ENCODE measurements around the gene TLE5.
A peak's percentile ranks its signal among the peaks of the same experiment; 100 is the strongest.
"Not testable (repeated sequence)": the region's sequence is repeated elsewhere in the genome, so short reads cannot be mapped to it uniquely, and the experiment has no call there.

Gene TLE5

GRCh38 chr19:3096267-3096901 is 34.1 kb upstream of the TLE5 start:
- no peak for DNase-seq

DNA sequence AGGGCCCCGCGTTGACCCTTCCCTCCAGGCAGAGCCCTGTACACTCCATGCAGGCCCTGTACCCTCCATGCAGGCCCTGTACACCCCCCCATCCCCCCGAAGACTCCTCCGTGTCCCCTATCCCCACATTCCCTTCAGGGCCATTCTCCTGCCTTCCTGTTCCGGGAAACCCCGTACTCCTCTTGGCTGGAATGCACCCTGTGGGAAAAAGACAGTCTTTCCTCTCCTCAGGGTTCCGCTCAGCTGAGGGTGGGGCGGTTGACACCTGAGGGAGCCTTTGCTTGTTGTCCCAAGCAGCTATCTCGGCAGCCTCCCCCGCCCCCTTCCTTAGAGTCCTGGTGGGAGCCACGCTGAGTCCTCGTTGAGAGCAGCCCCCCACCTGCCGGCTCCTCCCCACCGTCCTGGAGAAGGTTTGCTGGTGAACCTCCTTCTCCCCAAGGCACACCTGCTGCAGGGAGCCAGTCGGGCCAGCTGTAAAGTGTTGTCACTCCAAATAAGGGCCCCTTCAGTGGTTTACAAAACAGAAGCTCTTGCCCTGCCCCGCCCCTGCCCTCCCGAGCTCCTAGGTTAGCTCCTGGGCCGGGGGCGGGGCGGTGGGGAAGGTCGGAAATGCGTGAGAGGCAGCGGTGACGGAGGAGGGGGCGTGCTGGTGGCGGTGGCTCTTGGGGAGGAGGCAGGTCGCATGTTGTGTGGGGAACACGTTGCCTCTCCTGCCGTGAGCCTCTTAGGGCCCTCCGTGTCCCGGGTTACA is 33.3 kb upstream of the TLE5 start:
- peak; percentile 44 to 57 for DNase-seq

- DNase-seq = peak; percentile 33 to 48
These were observed 32.5 kb upstream of the TLE5 start for GRCh38 chr19:3094601-3095440.

DNA sequence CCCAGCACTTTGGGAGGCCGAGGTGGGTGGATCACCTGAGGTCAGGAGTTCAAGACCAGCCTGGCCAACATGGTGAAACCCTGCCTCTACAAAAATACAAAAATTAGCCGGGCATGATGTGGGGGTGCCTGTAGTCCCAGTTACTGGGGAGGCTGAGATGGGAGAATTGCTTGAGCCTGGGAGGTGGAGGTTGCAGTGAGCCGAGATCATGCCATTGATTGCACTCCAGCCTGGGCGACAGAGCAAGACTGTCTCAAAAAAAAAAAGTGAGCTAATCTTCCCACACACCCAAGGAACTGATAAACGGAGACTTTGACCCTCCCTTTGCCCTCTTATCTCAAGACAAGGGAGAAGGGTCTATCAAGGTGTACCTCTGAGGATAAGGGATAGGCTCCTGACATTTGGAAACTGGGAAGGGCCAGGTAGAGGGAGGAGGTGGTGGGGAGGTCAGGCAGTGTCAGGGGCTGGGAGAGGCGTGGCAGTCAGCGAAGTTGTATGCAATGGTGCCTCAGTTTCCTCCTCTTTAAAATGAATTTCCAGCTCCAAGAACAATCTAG is 27.1 kb upstream of the TLE5 start:
- DNase-seq = not testable (repeated sequence)

DNA sequence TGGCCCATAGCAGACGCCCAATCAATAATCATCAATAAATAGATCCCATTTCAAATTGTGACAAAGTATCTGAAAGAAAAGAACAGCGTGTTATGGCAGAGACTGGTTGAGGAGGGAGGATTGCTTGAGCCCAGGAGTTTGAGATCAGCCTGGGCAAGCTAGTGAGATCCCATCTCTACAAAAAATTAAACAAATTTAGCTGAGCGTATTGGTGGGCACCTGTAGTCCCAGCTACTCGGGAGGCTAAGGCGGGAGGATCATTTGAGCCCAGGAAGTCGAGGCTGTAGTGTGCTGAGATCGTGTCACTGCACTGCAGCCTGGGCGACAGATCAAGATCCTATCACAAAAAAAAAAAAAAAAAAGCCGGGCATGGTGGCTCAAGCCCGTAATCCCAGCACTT is 25.5 kb upstream of the TLE5 start:
- DNase-seq = no peak

DNA sequence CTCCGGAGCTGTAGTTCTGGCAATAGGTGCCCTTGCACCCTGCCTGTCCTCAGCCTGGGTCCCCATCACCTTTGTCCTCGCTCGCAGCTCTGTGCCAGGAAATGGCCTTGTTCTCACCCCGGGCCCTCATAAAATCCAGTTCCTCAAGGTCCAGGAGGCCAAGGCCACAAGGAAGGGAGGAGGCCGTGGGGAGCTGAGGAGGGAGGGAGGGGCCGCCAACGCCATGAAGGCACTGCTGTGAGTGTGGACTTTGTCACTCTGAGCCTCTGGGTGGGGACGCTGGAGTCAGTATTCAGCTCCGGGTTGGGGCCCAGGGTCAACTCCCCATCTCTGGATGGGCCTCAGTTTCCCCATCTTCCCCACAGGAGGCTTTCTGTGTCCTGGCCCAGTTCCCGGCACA is 22.6 kb upstream of the TLE5 start:
- no peak for DNase-seq

DNA sequence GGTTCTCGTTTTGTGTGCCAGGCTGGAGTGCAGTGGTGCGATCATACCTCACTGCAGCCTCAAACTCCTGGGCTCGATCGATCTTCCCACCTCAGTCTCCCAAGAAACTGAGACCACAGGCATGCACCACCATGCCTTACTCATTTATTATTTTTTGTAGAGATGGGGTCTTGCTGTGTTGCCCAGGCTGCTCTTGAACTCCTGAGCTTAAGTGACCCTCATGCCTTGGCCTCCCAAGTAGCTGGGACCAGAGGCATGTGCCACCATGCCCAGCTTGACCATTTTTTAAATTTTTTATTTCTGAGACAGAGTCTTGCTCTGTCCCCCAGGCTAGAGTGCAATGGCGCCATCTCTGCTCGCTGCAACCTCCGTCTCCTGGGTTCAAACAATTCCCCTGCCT is 21.7 kb upstream of the TLE5 start:
- no peak for DNase-seq

- DNase-seq = no peak
These were observed 20.0 kb upstream of the TLE5 start for GRCh38 chr19:3082331-3082730.

GRCh38 chr19:3080286-3080685 is 18.0 kb upstream of the TLE5 start:
- no peak for DNase-seq

- no peak for DNase-seq
These were observed 17.3 kb upstream of the TLE5 start for GRCh38 chr19:3079578-3079977.

DNA sequence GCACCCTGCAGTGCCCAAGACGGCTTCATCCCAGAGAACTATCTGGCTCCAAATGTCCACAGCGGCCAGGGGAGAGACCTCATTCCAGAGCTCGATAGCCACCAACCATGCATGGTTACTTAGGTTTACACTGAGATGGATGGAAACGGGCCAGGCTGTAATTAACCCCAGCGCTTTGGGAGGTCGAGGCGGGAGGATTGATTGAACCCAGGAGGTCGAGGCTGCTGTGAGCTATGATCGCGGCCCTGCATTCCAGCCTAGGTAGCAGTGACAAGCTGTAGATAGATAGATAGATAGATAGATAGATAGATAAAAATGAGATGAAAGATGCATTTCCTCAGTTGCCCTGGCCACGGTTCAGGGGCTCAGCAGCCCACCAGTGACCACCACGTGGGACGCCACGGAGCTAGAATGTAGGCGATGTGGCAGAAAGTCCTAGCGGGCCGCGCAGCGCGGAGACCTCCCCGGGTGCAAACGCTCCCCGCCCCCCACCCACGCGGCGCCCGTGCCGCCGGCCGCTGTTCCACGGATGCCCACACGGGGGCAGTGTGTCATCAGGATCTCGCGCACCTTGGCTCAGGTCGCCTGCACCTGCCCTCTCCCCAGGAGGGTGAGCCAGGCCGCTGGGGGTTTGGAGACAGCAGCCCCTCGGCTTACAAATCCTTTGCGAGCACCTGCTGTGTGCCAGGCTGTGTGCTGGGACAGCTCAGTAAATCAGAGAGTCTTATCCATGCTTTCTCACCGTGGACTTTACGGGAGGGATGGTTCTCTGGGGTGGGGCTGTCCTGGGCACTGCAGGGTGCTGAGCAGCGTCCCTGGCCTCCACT is 13.5 kb upstream of the TLE5 start:
- DNase-seq = peak; percentile 77 to 84

DNA sequence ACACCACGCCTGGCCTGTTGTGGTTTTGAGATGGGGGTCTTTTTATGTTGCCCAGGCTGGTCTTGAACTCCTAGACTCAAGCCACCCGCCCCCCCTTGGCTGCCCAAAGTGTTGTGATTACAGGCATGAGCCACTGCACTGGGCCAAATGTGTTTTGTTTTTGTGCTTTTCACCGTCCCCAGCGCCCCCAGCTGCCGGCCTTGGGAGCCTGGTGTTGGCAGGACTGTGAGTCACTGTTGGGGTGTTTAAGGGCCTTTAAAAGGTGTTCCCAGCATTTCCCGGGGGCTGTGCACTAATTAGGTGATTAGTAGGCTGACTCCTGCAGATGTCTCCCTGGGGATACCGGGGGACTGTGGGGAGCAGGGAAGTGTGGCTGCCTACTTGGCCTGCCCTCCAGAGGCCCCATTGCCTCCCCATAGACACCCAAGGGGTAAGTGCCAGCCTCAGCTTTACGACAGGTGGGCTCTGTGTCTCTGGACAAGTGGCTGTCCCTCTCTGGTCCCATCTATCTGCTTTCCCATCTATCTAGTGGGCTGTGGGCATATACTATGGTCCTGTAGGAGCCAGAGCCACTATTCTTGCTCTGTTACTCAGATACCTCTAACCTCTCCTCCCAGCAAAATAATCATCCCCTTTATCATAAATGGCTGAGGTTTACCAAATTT is 11.8 kb upstream of the TLE5 start:
- DNase-seq = no peak

- DNase-seq = no peak
These were observed 10.9 kb upstream of the TLE5 start for GRCh38 chr19:3073159-3073563.

DNA sequence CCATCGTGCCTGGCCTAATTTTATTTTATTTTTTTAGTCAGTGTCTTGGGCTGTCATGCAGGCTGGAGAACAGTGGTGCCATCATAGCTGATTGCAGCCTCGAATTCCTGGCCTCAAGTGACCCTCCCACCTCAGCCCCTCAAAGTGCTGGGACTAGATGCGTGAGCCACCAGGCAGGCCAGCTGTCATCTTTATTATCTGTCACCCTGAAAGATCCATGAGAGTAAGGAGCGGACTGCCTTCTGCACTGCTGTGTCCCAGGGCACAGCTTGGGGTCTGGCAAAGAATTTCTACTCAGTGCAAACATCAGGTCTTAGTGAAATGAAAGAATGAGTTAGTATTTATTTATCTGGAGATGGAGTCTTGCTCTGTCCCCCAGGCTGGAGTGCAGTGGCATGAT is 9.5 kb upstream of the TLE5 start:
- no peak for DNase-seq

DNA sequence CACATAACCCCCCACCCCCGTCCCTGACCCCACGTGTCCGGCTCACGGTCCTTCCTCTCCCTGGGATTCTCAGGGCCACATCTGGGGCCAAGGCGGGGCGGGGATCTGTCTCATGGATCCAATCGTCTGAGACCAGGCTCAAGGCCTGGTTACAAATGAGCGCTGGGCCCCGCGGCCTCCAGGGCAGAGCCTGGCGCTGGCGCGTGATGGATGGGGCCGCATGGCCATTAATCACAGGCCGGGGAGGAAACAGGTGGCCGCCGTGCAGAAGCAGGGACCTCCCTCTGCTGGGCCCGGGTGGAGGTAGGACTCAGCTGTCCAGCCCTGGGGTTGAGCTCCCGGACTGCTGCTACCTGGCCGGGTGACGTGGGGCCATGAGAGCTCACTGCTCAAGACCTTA is 5.8 kb upstream of the TLE5 start:
- no peak for DNase-seq

- DNase-seq = no peak
These were observed 5.3 kb upstream of the TLE5 start for GRCh38 chr19:3067563-3067962.

DNA sequence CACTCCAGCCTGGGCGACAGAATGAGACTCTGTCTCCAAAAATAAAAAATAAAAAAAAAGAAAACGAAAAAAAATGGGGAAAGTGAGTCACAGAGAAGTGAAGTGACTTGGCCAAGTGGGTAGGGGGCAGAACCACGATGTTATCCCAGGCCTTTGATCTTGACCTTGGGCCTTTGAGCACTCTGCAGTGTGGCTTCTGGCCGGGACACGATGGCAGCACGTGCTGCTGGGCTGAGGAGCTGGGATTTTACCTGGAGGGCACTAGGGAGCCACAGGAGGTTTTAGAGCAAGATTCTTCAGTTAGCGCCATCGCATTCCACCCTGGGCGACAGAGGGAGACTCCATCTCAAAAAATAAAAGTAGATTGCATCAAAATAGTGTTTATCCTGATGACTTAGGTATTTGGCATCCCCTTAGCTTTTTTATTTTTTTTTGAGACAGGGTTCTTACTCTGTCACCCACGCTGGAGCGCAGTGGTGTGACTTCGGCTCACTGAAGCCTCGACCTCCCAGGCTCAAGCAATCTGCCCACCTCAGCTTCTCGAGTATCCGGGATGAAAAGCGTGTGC is 4.3 kb upstream of the TLE5 start:
- DNase-seq = no peak

- DNase-seq = no peak
These were observed 3.5 kb upstream of the TLE5 start for GRCh38 chr19:3065675-3066357.

- no peak for DNase-seq
These were observed 1.7 kb upstream of the TLE5 start for GRCh38 chr19:3064011-3064330.

DNA sequence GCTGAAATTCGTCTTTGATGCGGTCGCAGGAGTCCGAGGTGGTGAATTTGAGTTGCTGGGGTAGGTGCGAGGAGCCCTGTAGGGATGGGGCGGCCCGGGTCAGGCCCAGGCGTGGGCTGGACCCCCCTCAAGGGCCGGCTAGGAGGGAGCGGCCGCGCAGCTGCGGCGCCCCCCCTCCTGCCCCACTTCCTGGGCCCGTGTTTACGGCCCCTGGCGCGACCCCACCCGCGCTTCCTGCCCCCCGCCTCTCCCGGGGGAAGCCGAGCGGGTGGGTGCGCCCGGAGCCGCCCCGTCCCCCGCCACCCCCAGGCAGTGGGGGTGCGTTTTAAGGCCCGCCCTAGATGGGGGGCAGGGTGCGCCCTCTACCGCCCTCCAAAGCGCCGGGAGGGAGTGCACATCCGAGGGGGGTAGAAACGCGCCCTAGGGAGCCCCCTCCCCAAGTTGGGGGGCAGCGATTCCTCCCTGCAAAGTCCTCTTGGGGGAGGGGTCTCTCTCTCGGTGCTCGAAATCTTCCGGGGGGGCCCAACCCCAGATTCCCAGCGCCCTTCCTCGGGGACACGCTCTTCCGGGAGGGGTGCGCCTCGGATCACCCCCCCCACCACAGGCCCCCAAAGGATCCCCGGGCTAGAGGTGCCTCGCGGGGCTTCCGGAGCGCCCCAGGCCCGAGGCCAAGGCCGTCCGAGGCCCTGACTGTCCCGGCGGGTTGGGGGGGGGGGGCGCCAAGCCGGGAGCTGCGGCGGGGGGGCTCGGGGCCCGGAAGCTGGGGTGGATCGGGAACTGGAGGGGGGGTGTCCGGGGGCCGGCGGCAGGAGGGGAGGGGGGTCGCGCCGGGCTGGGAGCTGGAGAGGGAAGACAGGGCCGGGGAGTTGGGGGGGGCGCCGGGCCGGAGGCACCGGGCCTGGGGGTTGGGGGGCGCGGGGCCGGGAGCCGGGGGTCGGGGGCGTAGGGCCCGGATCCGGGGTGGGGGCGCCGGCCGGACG is 823 bp downstream of the TLE5 start:
- peak; percentile 48 to 57 for DNase-seq
